ENCODE results near the gene SCART1.

SCART1 gene

GRCh38 chr10:133476641-133476990, 22.9 kb downstream of the SCART1 start:
- H3K4me3 ChIP-seq (ENCODE audit: low read depth, low read length), result no peak overlapping the region
- in situ Hi-C loops (cut with HindIII; ENCODE audit: low sequenced_read_pairs), result no loop called here
- no peak for DNase-seq (ENCODE audit: low read depth, low spot score)
- TF ChIP-seq, protein P1, sequence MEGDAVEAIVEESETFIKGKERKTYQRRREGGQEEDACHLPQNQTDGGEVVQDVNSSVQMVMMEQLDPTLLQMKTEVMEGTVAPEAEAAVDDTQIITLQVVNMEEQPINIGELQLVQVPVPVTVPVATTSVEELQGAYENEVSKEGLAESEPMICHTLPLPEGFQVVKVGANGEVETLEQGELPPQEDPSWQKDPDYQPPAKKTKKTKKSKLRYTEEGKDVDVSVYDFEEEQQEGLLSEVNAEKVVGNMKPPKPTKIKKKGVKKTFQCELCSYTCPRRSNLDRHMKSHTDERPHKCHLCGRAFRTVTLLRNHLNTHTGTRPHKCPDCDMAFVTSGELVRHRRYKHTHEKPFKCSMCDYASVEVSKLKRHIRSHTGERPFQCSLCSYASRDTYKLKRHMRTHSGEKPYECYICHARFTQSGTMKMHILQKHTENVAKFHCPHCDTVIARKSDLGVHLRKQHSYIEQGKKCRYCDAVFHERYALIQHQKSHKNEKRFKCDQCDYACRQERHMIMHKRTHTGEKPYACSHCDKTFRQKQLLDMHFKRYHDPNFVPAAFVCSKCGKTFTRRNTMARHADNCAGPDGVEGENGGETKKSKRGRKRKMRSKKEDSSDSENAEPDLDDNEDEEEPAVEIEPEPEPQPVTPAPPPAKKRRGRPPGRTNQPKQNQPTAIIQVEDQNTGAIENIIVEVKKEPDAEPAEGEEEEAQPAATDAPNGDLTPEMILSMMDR (IDR thresholded peaks at IDR 0.05; ENCODE audit: low read depth, low read length), result no peak

DNA sequence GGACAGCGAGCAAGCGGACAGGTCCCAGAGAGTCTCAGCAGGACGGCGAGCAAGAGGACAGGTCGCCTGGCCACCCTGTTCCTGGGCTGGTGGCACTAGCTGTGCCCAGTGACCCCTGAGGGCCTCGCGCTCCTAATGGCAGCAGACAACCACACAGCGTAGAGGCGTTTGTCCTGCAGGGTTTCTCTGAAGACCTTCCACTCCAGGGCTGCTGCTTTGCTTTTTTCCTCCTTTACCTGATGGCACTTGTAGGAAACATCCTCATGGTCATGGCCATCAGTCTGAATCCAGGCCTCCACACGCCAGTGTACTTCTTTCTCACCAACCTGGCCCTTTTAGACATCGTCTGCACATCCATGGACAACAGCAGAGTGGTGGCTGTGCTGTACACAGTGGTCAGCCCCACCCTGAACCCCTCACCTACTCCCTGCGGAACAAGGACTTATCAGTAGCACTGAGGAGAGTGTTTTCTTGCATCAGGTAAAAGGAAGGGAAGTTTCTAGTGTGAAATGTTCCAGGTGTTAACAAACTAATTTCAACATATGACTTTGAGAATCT, 27.4 kb downstream of the SCART1 start:
- no peak overlapping the region for H3K4me3 ChIP-seq (ENCODE audit: low read depth, low read length)
- DNase-seq (ENCODE audit: low read depth, low spot score), result no peak
- in situ Hi-C loops (cut with HindIII; ENCODE audit: low sequenced_read_pairs), result no loop called here
- TF ChIP-seq, protein P1 (IDR thresholded peaks at IDR 0.05; ENCODE audit: low read depth, low read length), result no peak

DNA sequence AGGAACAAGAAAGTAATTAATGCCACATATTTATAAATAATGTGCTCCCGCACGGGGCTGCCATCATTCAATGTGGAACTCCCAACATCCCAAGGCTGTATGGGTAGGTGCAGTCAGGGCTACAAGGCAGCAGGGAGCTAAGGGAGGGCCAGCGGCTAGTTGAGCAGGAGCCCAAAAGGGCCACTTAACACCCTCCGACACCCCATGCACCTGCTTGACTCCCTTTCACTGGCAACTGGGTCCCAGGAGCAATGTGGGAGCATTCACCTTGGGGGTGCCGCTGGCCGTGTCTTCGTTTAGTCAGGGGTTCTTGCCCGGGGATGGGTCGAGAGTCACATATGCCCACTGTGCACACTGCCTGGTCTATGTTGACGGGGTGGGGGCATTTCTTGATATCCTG, 27.9 kb downstream of the SCART1 start:
- TF ChIP-seq, protein P1 (IDR thresholded peaks at IDR 0.05; ENCODE audit: low read depth, low read length), result no peak
- H3K4me3 ChIP-seq (ENCODE audit: low read depth, low read length), result no peak overlapping the region
- no peak for DNase-seq (ENCODE audit: low read depth, low spot score)
- in situ Hi-C loops (cut with HindIII; ENCODE audit: low sequenced_read_pairs), result no loop called here

DNA sequence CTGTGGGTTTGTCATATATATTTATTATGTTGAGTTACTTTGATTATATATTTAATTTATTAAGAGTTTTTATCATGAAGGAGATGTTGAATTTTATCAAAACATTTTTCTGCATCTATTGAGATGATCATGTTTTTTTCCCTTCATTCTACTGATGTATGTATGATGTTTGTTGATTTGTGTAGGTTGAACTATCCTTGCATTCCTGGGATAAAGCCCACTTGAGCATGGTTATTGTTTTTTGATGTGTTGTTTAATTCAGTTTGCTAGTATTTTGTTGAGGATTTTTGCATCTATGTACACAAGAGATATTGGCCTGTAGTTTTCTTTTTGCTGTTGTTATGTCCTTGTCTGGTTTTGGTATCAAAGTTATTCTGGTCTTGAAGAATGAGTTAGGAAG, 31.1 kb downstream of the SCART1 start:
- in situ Hi-C loops (cut with HindIII; ENCODE audit: low sequenced_read_pairs), result no loop called here
- no peak overlapping the region for H3K4me3 ChIP-seq (ENCODE audit: low read depth, low read length)
- TF ChIP-seq, protein P1 (IDR thresholded peaks at IDR 0.05; ENCODE audit: low read depth, low read length), result no peak
- no peak for DNase-seq (ENCODE audit: low read depth, low spot score)

- no peak for DNase-seq (ENCODE audit: low read depth, low spot score)
- in situ Hi-C loops (cut with HindIII; ENCODE audit: low sequenced_read_pairs), result no loop called here
- no peak overlapping the region for H3K4me3 ChIP-seq (ENCODE audit: low read depth, low read length)
- TF ChIP-seq, protein P1 (IDR thresholded peaks at IDR 0.05; ENCODE audit: low read depth, low read length), result no peak
Measured at GRCh38 chr10:133487085-133487484, 33.3 kb downstream of the SCART1 start.

DNA sequence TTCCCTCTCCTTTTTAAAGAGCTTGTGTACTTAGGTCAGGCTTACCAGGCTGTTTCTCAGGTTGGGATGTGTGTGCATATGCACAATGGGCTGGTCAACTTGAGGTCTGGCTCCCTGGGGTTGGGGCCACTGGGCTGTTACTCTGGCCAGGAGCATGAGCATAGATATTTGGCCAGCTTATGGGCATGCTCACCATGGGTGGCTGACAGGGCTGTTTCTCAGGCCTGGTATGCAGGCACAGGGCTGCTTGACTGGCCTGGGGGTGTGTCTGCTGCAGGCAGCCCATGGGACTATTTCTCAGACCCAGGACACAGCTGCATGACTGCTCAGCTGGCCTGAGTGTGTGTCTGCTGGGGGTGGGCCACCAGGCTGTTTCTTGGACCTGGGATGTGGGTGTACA, 34.6 kb downstream of the SCART1 start:
- H3K4me3 ChIP-seq (ENCODE audit: low read depth, low read length), result no peak overlapping the region
- no peak for DNase-seq (ENCODE audit: low read depth, low spot score)
- TF ChIP-seq, protein P1 (IDR thresholded peaks at IDR 0.05; ENCODE audit: low read depth, low read length), result no peak
- in situ Hi-C loops (cut with HindIII; ENCODE audit: low sequenced_read_pairs), result no loop called here
